K562 (cell line): ENCODE data around the gene PRM1. TPM values are rescaled to one million over a fixed set of nuclear protein-coding genes. Genes with fewer than 3 reads are reported as not detected.

Experiments
- ATAC-seq: fragments of 200-7000 bp; cut with Tn5 transposase; 3 replicates; pipeline ENCODE4 v1.9.1; 2020; ENCODE audit warnings: moderate library complexity
- BruUV-seq: library from RNA; stranded (reverse); fragments of 400-500 nt; replicated peaks from 2 replicates; lab custom pipeline; 2021; lab: Mats Ljungman, UMichigan
- CTCF ChIA-PET: fragments of 300-600 bp; formaldehyde crosslinking; extraction: SDS; loops from one replicate; lab custom pipeline; 2021; ENCODE audit warnings: low intra/inter-chr PET ratio; lab: Yijun Ruan, JAX
- POLR2A ChIA-PET: fragments of 300-600, 350-650 bp; sonication (Branson Sonifier 250); formaldehyde crosslinking; extraction: SDS; loops from one replicate; lab custom pipeline; 2021; ENCODE audit warnings: antibody characterized with exemption, inconsistent platforms; lab: Yijun Ruan, JAX
- DNase-seq, 4 experiments: peaks; one replicate each; pipeline versions ENCODE4 v3.0.0 to v3.0.0-alpha.2; 2011 to 2018; ENCODE audit warnings: low spot score in 3 of 4, mixed read lengths in 3 of 4; ENCODE audit errors: extremely low read depth in 1 of 4
- FAIRE-seq: peaks from 2 replicates; lab custom pipeline; 2011; peaks lifted over from hg19 to GRCh38; lab: Jason Lieb, UNC
- H2AFZ ChIP-seq: 2 replicates; pipeline ENCODE4 v1.6.0; 2011; ENCODE audit warnings: low read depth, low read length, control low read depth, inconsistent platforms
- H3K27ac ChIP-seq: fragments of 200-600 bp; 3 replicates; pipeline ENCODE4 v1.8.0; 2011; ENCODE audit warnings: low read depth, mild to moderate bottlenecking, control low read depth, inconsistent platforms, low read length, moderate library complexity, mixed read lengths; ENCODE audit errors: extremely low read depth
- H3K27me3 ChIP-seq, 2 experiments: fragments of 300-600 bp in 1 of 2; 2 replicates in 1 of 2; 3 replicates in 1 of 2; pipeline versions ENCODE4 v1.6.0 to v1.8.0; 2011; ENCODE audit warnings: inconsistent platforms in 2 of 2, low read length in 2 of 2, mild to moderate bottlenecking in 1 of 2, mixed read lengths in 1 of 2, moderate library complexity in 1 of 2; ENCODE audit not compliant: control insufficient read depth in 2 of 2, insufficient read depth in 2 of 2
- H3K36me3 ChIP-seq: fragments of 300-600 bp; 3 replicates; pipeline ENCODE4 v1.8.0; 2011; ENCODE audit warnings: mild to moderate bottlenecking, low read length, inconsistent platforms; ENCODE audit not compliant: control insufficient read depth, insufficient read depth
- H3K4me1 ChIP-seq, 2 experiments: fragments of 200-600 bp in 1 of 2; replicated peaks in 1 of 2; 2 replicates in 1 of 2; 3 replicates in 1 of 2; pipeline versions ENCODE4 v1.5.1 to v1.8.0; 2011; ENCODE audit warnings: inconsistent platforms in 2 of 2, low read length in 2 of 2, mild to moderate bottlenecking in 1 of 2, mixed read lengths in 1 of 2, moderate library complexity in 1 of 2; ENCODE audit not compliant: control insufficient read depth in 2 of 2, insufficient read depth in 2 of 2
- H3K4me2 ChIP-seq: 2 replicates; pipeline ENCODE4 v1.6.1; 2011; ENCODE audit warnings: low read length, control low read depth, inconsistent platforms, mixed read lengths; ENCODE audit not compliant: insufficient read depth
- H3K4me3 ChIP-seq: fragments of 200-600 bp; sonication (generic), shearing (Covaris generic); 2 replicates; pipeline ENCODE4 v1.5.1; 2016; ENCODE audit warnings: control low read depth, inconsistent platforms
- H3K79me2 ChIP-seq: fragments of 200-600 bp; 3 replicates; pipeline ENCODE4 v1.8.0; 2011; ENCODE audit warnings: low read length, inconsistent platforms; ENCODE audit not compliant: control insufficient read depth, insufficient read depth
- H3K9ac ChIP-seq, 2 experiments: 2 replicates each; pipeline versions ENCODE4 v1.6.0 to v1.6.1; 2011; ENCODE audit warnings: low read depth in 2 of 2, low read length in 2 of 2, control low read depth in 1 of 2, inconsistent platforms in 1 of 2, mild to moderate bottlenecking in 1 of 2, mixed read lengths in 1 of 2; ENCODE audit not compliant: insufficient read depth in 1 of 2
- H3K9me1 ChIP-seq: one replicate; pipeline ENCODE4 v1.6.0; 2011; ENCODE audit warnings: inconsistent platforms, mild to moderate bottlenecking, low read length, moderate library complexity; ENCODE audit not compliant: control insufficient read depth, insufficient read depth
- H3K9me3 ChIP-seq: replicated peaks from 2 replicates; pipeline ENCODE4 v1.5.1; 2011; ENCODE audit warnings: low read depth, low read length, inconsistent platforms; ENCODE audit not compliant: control insufficient read depth, insufficient read depth
- H4K20me1 ChIP-seq: replicated peaks from 2 replicates; pipeline ENCODE4 v1.6.1; 2011; ENCODE audit warnings: low read length, inconsistent platforms, mixed read lengths; ENCODE audit not compliant: control insufficient read depth, insufficient read depth
- DEAF1 ChIP-seq: fragments of 450-650 bp; formaldehyde crosslinking; IDR thresholded peaks from 2 replicates; pipeline ENCODE4 v1.4.0; 2020; ENCODE audit warnings: mild to moderate bottlenecking, moderate library complexity
- KDM1A ChIP-seq, 2 experiments: fragments of 450-650 bp; IDR thresholded peaks; 2 replicates each; pipeline ENCODE4 v1.6.1; 2016; ENCODE audit warnings: mild to moderate bottlenecking in 2 of 2
- NFRKB ChIP-seq: fragments of 450-650 bp; IDR thresholded peaks from 2 replicates; pipeline ENCODE4 v1.6.1; 2016; ENCODE audit warnings: low read depth
- RAD51 ChIP-seq: fragments of 450-650 bp; IDR thresholded peaks from 2 replicates; pipeline ENCODE4 v1.7.1; 2016; ENCODE audit warnings: low read depth, mild to moderate bottlenecking, borderline replicate concordance
- ZC3H4 ChIP-seq: sonication (generic); formaldehyde crosslinking; IDR thresholded peaks from 2 replicates; pipeline ENCODE4 v1.9.0; 2021; ENCODE audit warnings: missing genetic modification reagents, borderline replicate concordance
- ZNF347 ChIP-seq: fragments of 450-650 bp; formaldehyde crosslinking; IDR thresholded peaks from 2 replicates; pipeline ENCODE4 v1.4.0; 2020; ENCODE audit warnings: low read depth, mild to moderate bottlenecking, moderate library complexity
- WGBS: fragments of 100-300 bp; shearing (Covaris generic); methylation state at CpG from one replicate; pipeline ENCODE4 v1.1.6; 2016; ENCODE audit warnings: low coverage, mixed read lengths; ENCODE audit not compliant: insufficient coverage; ENCODE audit errors: missing lambda C conversion rate; 5-methylcytosine and 5-hydroxymethylcytosine counted together
- in situ Hi-C: fragments of 300-500 bp; cut with MboI; formaldehyde crosslinking; loops from 4 replicates; pipeline ENCODE4 v1.15.0; 2018; ENCODE audit warnings: inconsistent platforms, mixed read lengths
- intact Hi-C: fragments of 100-400 bp; cut with micrococcal nuclease; formaldehyde crosslinking; loops from 2 replicates; pipeline ENCODE4 v1.14.2; 2022
- polyA plus RNA-seq, 8 experiments: library from polyadenylated mRNA; depleted of rRNA in 4 of 8; stranded (reverse) in 5 of 8; unstranded in 3 of 8; fragments of >200 nt; fragmentation: Nextera tagmentation in 2 of 8; fragmentation: Illumina TruSeq in 1 of 8; extraction: Ambion mirVana in 2 of 8; extraction: Trizol in 1 of 8; gene quantifications; 2 replicates each; pipeline versions ENCODE4 v1.2.1 to v1.2.3, GENCODE V29; 2011 to 2014; ENCODE audit warnings: inconsistent platforms in 1 of 8, missing spikeins in 1 of 8
- total RNA-seq, 7 experiments: library from RNA; depleted of rRNA in 6 of 7; stranded (reverse); fragments of >200 nt in 6 of 7; fragmentation: Illumina TruSeq in 2 of 7; extraction: Trizol in 2 of 7; gene quantifications; 2 replicates each; pipeline versions ENCODE4 v1.2.1 to v1.2.3, GENCODE V29; 2011 to 2021; ENCODE audit warnings: low replicate concordance in 1 of 7
- TF ChIP-seq, protein P1 (sequence below), 2 experiments: fragments of 450-650 bp; IDR thresholded peaks; 2 replicates each; pipeline ENCODE4 v1.6.1; 2016; ENCODE audit warnings: mild to moderate bottlenecking in 2 of 2, borderline replicate concordance in 1 of 2, low read depth in 1 of 2, moderate library complexity in 1 of 2

Gene PRM1
- total and polyA plus RNA-seq, 9 of the 15 experiments (the other 6 are each of a cell fraction or from before 2014, with no cell fraction given) = not detected

DNA sequence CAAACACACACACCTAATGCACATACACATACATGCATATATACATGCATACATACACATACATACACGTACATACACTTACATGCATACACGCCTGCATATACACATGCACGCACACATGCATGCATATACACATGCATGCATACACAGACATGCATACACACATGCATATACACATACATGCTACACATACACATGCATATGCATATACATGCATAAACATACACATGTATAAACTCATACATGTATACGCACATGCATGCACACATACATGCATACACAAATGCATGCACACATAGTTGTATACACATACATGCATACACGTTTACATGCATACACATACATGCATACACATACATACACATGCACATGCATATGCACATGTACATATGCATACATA, 40.5 kb upstream of the PRM1 start:
- H3K4me2 ChIP-seq = no peak overlapping the region
- POLR2A ChIA-PET = no interaction called here
- H3K4me1 ChIP-seq = peaks cover 0 to 3% of the 10 kb centered on the region in 2 experiments; a peak in 2 of 5 replicates
- H3K9me3 ChIP-seq = peaks cover 2% of the 10 kb centered on the region; the same call in 1 of the 2 replicates
- 25% methylated on average over 5 of the region's 5 CpGs for WGBS
- H3K9ac ChIP-seq = no peak overlapping the region
- H3K4me3 ChIP-seq = no peak overlapping the region
- TF ChIP-seq, protein P1, sequence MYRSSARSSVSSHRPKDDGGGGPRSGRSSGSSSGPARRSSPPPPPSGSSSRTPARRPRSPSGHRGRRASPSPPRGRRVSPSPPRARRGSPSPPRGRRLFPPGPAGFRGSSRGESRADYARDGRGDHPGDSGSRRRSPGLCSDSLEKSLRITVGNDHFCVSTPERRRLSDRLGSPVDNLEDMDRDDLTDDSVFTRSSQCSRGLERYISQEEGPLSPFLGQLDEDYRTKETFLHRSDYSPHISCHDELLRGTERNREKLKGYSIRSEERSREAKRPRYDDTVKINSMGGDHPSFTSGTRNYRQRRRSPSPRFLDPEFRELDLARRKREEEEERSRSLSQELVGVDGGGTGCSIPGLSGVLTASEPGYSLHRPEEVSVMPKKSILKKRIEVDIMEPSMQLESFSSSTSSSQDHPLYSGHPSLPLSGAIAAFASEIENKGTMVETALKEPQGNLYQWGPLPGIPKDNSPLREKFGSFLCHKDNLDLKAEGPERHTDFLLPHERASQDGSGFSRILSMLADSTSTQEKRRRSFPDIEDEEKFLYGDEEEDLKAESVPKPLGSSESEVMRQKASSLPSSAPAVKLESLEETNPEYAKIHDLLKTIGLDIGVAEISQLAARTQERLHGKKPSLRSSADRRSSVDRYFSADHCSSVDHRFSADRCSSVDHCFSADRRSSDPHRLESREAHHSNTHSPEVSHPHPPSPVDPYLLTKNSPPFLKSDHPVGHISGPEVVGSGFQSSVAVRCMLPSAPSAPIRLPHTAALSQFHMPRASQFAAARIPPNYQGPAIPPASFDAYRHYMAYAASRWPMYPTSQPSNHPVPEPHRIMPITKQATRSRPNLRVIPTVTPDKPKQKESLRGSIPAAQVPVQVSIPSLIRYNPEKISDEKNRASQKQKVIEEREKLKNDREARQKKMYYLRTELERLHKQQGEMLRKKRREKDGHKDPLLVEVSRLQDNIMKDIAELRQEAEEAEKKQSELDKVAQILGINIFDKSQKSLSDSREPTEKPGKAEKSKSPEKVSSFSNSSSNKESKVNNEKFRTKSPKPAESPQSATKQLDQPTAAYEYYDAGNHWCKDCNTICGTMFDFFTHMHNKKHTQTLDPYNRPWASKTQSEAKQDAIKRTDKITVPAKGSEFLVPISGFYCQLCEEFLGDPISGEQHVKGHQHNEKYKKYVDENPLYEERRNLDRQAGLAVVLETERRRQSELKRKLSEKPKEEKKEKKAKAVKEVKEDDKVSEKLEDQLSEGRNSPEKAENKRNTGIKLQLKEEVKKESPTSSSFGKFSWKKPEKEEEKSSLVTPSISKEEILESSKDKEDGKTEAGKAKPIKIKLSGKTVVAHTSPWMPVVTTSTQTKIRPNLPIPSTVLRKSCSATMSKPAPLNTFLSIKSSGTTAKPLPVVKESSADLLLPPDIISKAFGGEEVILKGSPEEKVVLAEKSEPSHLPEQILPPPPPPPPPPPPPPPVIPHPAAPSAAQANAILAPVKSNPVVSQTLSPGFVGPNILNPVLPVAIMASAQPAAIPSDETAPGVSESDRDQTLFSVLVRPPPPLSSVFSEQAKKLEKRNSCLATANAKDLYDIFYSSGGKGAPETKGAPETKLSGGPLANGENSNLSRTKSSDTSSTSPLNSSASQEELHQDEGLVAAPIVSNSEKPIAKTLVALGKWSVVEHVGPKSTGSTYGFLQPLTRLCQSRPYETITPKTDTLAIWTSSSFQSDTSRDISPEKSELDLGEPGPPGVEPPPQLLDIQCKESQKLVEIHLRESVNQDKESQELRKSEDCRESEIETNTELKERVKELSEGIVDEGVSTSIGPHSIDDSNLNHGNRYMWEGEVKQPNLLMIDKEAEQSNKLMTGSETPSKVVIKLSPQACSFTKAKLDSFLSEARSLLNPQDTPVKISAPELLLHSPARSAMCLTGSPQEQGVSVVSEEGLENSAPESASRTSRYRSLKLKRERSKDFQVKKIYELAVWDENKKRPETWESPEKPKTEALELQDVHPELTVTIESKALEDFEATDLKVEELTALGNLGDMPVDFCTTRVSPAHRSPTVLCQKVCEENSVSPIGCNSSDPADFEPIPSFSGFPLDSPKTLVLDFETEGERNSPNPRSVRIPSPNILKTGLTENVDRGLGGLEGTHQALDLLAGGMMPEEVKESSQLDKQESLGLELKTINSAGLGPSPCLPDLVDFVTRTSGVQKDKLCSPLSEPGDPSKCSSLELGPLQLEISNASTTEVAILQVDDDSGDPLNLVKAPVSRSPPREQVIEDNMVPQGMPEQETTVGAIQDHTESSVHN (IDR thresholded peaks at IDR 0.05; ENCODE audit: borderline replicate concordance in 1 of 2, low read depth in 1 of 2) = no peak
- TF ChIP-seq ZNF347 (CRISPR knock-in tag) (no peak), KDM1A (IDR thresholded peaks at IDR 0.05) (peak in 1 of 2 experiments; percentile 46; a peak in 1 of 4 replicates), RAD51 (no peak), NFRKB (peak; percentile 47; the same call in 1 of the 2 replicates), DEAF1 (no peak), ZC3H4 (no peak)
- intact Hi-C loops = no loop called here
- no peaks in the 10 kb centered on the region for H3K9me1 ChIP-seq
- H4K20me1 ChIP-seq = no peaks in the 10 kb centered on the region
- FAIRE-seq (no peak), DNase-seq (no peak), ATAC-seq (no peak)
- no TSS peak for BruUV-seq
- H2AFZ ChIP-seq = no peak overlapping the region
- no peak overlapping the region for H3K27ac ChIP-seq
- H3K79me2 ChIP-seq = no peaks in the 10 kb centered on the region
- H3K27me3 ChIP-seq = peaks cover under 1 to 15% of the 10 kb centered on the region in 2 experiments; a peak in 4 of 5 replicates
- in situ Hi-C loops = no loop called here
- H3K36me3 ChIP-seq = no peaks in the 10 kb centered on the region
- CTCF ChIA-PET = no interaction called here
